ENCODE data around the gene FAF2.

The FAF2 gene

GRCh38 chr5:176533894-176534611 is 85.9 kb downstream of the FAF2 start:
- H3K4me3 ChIP-seq (ENCODE audit: low read length) = no peak overlapping the region
- H3K9ac ChIP-seq (ENCODE audit: low read length) = no peak overlapping the region
- peak; percentile 28 for DNase-seq (ENCODE audit: low read depth)
- no peaks in the 10 kb centered on the region for H3K27me3 ChIP-seq (replicated peaks; ENCODE audit: control insufficient read depth, insufficient read depth, low read length)
- H3K4me1 ChIP-seq (ENCODE audit: control insufficient read depth, insufficient read depth, low read length) = peaks cover 30% of the 10 kb centered on the region
- H3K36me3 ChIP-seq (ENCODE audit: control insufficient read depth, insufficient read depth, low read length, severe bottlenecking) = peaks cover 19% of the 10 kb centered on the region
- no peaks in the 10 kb centered on the region for H3K9me3 ChIP-seq (ENCODE audit: control insufficient read depth, low read length)

- no peak overlapping the region for H3K4me3 ChIP-seq (ENCODE audit: low read length)
- no peaks in the 10 kb centered on the region for H3K9me3 ChIP-seq (ENCODE audit: control insufficient read depth, low read length)
- H3K36me3 ChIP-seq (ENCODE audit: control insufficient read depth, insufficient read depth, low read length, severe bottlenecking) = peaks cover 13% of the 10 kb centered on the region
- H3K4me1 ChIP-seq (ENCODE audit: control insufficient read depth, insufficient read depth, low read length) = peaks cover 30% of the 10 kb centered on the region
- no peak for DNase-seq (ENCODE audit: low read depth)
- H3K9ac ChIP-seq (ENCODE audit: low read length) = peak overlapping the region; percentile 94
- H3K27me3 ChIP-seq (replicated peaks; ENCODE audit: control insufficient read depth, insufficient read depth, low read length) = no peaks in the 10 kb centered on the region
These were observed 86.5 kb downstream of the FAF2 start for GRCh38 chr5:176534640-176535039.

GRCh38 chr5:176535101-176535663 is 87.0 kb downstream of the FAF2 start:
- peak overlapping the region; percentile 94 for H3K9ac ChIP-seq (ENCODE audit: low read length)
- H3K4me1 ChIP-seq (ENCODE audit: control insufficient read depth, insufficient read depth, low read length) = peaks cover 30% of the 10 kb centered on the region
- no peak for DNase-seq (ENCODE audit: low read depth)
- no peaks in the 10 kb centered on the region for H3K9me3 ChIP-seq (ENCODE audit: control insufficient read depth, low read length)
- no peaks in the 10 kb centered on the region for H3K27me3 ChIP-seq (replicated peaks; ENCODE audit: control insufficient read depth, insufficient read depth, low read length)
- peak overlapping the region; percentile 99 for H3K4me3 ChIP-seq (ENCODE audit: low read length)
- H3K36me3 ChIP-seq (ENCODE audit: control insufficient read depth, insufficient read depth, low read length, severe bottlenecking) = peaks cover 11% of the 10 kb centered on the region

- DNase-seq (ENCODE audit: low read depth) = peak; percentile 31
These were observed 87.5 kb downstream of the FAF2 start for GRCh38 chr5:176535664-176536131.

GRCh38 chr5:176536132-176536901 is 88.1 kb downstream of the FAF2 start:
- no peaks in the 10 kb centered on the region for H3K9me3 ChIP-seq (ENCODE audit: control insufficient read depth, low read length)
- H3K4me1 ChIP-seq (ENCODE audit: control insufficient read depth, insufficient read depth, low read length) = peaks cover 30% of the 10 kb centered on the region
- H3K27me3 ChIP-seq (replicated peaks; ENCODE audit: control insufficient read depth, insufficient read depth, low read length) = no peaks in the 10 kb centered on the region
- DNase-seq (ENCODE audit: low read depth) = peak; percentile 86
- H3K36me3 ChIP-seq (ENCODE audit: control insufficient read depth, insufficient read depth, low read length, severe bottlenecking) = peaks cover 6% of the 10 kb centered on the region
- H3K4me3 ChIP-seq (ENCODE audit: low read length) = peak overlapping the region; percentile 99
- peak overlapping the region; percentile 94 for H3K9ac ChIP-seq (ENCODE audit: low read length)

More at GRCh38 chr5:176535664-176536131, 87.5 kb downstream of the FAF2 start:
- H3K27me3 ChIP-seq (replicated peaks; ENCODE audit: control insufficient read depth, insufficient read depth, low read length) = no peaks in the 10 kb centered on the region
- peaks cover 30% of the 10 kb centered on the region for H3K4me1 ChIP-seq (ENCODE audit: control insufficient read depth, insufficient read depth, low read length)
- no peaks in the 10 kb centered on the region for H3K9me3 ChIP-seq (ENCODE audit: control insufficient read depth, low read length)
- peak overlapping the region; percentile 94 for H3K9ac ChIP-seq (ENCODE audit: low read length)
- peak overlapping the region; percentile 99 for H3K4me3 ChIP-seq (ENCODE audit: low read length)
- peaks cover 11% of the 10 kb centered on the region for H3K36me3 ChIP-seq (ENCODE audit: control insufficient read depth, insufficient read depth, low read length, severe bottlenecking)

- DNase-seq (ENCODE audit: low read depth) = peak; percentile 98
- H3K27me3 ChIP-seq (replicated peaks; ENCODE audit: control insufficient read depth, insufficient read depth, low read length) = no peaks in the 10 kb centered on the region
- peak within 1 kb of the TSS; percentile 99 for H3K4me3 ChIP-seq (ENCODE audit: low read length)
- peak within 1 kb of the TSS; percentile 94 for H3K9ac ChIP-seq (ENCODE audit: low read length)
- no peaks in the 10 kb centered on the region for H3K9me3 ChIP-seq (ENCODE audit: control insufficient read depth, low read length)
- H3K4me1 ChIP-seq (ENCODE audit: control insufficient read depth, insufficient read depth, low read length) = peaks cover 30% of the 10 kb centered on the region
- no peaks in the 10 kb centered on the region for H3K36me3 ChIP-seq (ENCODE audit: control insufficient read depth, insufficient read depth, low read length, severe bottlenecking)
These were observed 88.8 kb downstream of the FAF2 start, which contains the start of gene RNF44 for GRCh38 chr5:176536902-176537553. Gene RNF44, minus strand, starts transcription at chr5:176537402. Its CDS starts 4,930 bp downstream, at chr5:176532472.

- Histone ChIP-seq H3K4me3 (ENCODE audit: low read length) (peak overlapping the region; percentile 99), H3K4me1 (ENCODE audit: control insufficient read depth, insufficient read depth, low read length) (peaks cover 30% of the 10 kb centered on the region), H3K9me3 (ENCODE audit: control insufficient read depth, low read length) (no peaks in the 10 kb centered on the region), H3K36me3 (ENCODE audit: control insufficient read depth, insufficient read depth, low read length, severe bottlenecking) (no peaks in the 10 kb centered on the region), H3K27me3 (replicated peaks; ENCODE audit: control insufficient read depth, insufficient read depth, low read length) (no peaks in the 10 kb centered on the region), H3K9ac (ENCODE audit: low read length) (peak overlapping the region; percentile 94)
- peak; percentile 100 for DNase-seq (ENCODE audit: low read depth)
These were observed 89.5 kb downstream of the FAF2 start for GRCh38 chr5:176537554-176538229.

GRCh38 chr5:176538230-176538988 is 90.2 kb downstream of the FAF2 start:
- peak; percentile 23 for DNase-seq (ENCODE audit: low read depth)
- peaks cover 30% of the 10 kb centered on the region for H3K4me1 ChIP-seq (ENCODE audit: control insufficient read depth, insufficient read depth, low read length)
- no peaks in the 10 kb centered on the region for H3K36me3 ChIP-seq (ENCODE audit: control insufficient read depth, insufficient read depth, low read length, severe bottlenecking)

GRCh38 chr5:176538989-176539384 is 90.8 kb downstream of the FAF2 start:
- H3K4me1 ChIP-seq (ENCODE audit: control insufficient read depth, insufficient read depth, low read length) = peaks cover 31% of the 10 kb centered on the region
- no peaks in the 10 kb centered on the region for H3K36me3 ChIP-seq (ENCODE audit: control insufficient read depth, insufficient read depth, low read length, severe bottlenecking)
- no peak for DNase-seq (ENCODE audit: low read depth)
- H3K4me3 ChIP-seq (ENCODE audit: low read length) = no peak overlapping the region
- H3K27me3 ChIP-seq (replicated peaks; ENCODE audit: control insufficient read depth, insufficient read depth, low read length) = no peaks in the 10 kb centered on the region
- H3K9me3 ChIP-seq (ENCODE audit: control insufficient read depth, low read length) = no peaks in the 10 kb centered on the region
- H3K9ac ChIP-seq (ENCODE audit: low read length) = no peak overlapping the region

More at GRCh38 chr5:176538230-176538988, 90.2 kb downstream of the FAF2 start:
- Histone ChIP-seq H3K9me3 (ENCODE audit: control insufficient read depth, low read length) (no peaks in the 10 kb centered on the region), H3K27me3 (replicated peaks; ENCODE audit: control insufficient read depth, insufficient read depth, low read length) (no peaks in the 10 kb centered on the region), H3K9ac (ENCODE audit: low read length) (peak overlapping the region; percentile 63), H3K4me3 (ENCODE audit: low read length) (peak overlapping the region; percentile 99)

GRCh38 chr5:176540476-176540899 is 92.3 kb downstream of the FAF2 start:
- H3K9me3 ChIP-seq (ENCODE audit: control insufficient read depth, low read length) = no peaks in the 10 kb centered on the region
- DNase-seq (ENCODE audit: low read depth) = no peak

More at GRCh38 chr5:176540476-176540899, 92.3 kb downstream of the FAF2 start:
- Histone ChIP-seq H3K4me3 (ENCODE audit: low read length) (no peak overlapping the region), H3K27me3 (replicated peaks; ENCODE audit: control insufficient read depth, insufficient read depth, low read length) (no peaks in the 10 kb centered on the region), H3K9ac (ENCODE audit: low read length) (no peak overlapping the region), H3K4me1 (ENCODE audit: control insufficient read depth, insufficient read depth, low read length) (peaks cover 18% of the 10 kb centered on the region), H3K36me3 (ENCODE audit: control insufficient read depth, insufficient read depth, low read length, severe bottlenecking) (no peaks in the 10 kb centered on the region)
